HepG2 (cell line): ENCODE results near the gene CHRNB1. TPM values are rescaled to one million over a fixed set of nuclear protein-coding genes. Genes with fewer than 3 reads are reported as not detected.
A peak's percentile ranks its signal among the peaks of the same experiment; 100 is the strongest.

ENCODE experiments used
- ATRX ChIP-seq: sonication (generic); formaldehyde crosslinking; IDR thresholded peaks from 2 replicates; pipeline ENCODE4 v1.4.0; 2020; ENCODE audit warnings: missing genetic modification reagents, borderline replicate concordance
- ELF1 ChIP-seq: sonication (generic); formaldehyde crosslinking; IDR thresholded peaks from 2 replicates; pipeline ENCODE4 v1.4.0; 2020; ENCODE audit warnings: missing genetic modification reagents
- ETV6 ChIP-seq: sonication (generic); formaldehyde crosslinking; conservative IDR thresholded peaks from 2 replicates; pipeline ENCODE4 v1.4.0; 2020; ENCODE audit warnings: missing genetic modification reagents
- KLF11 ChIP-seq: IDR thresholded peaks from 2 replicates; pipeline ENCODE4 v1.6.1; 2016; ENCODE audit warnings: missing compliant biosample characterization
- MTF1 ChIP-seq: sonication (generic); formaldehyde crosslinking; IDR thresholded peaks from 2 replicates; pipeline ENCODE4 v1.5.0; 2020; ENCODE audit warnings: missing genetic modification reagents
- MXI1 ChIP-seq: IDR thresholded peaks from 3 replicates; pipeline ENCODE4 v1.6.1; 2012; ENCODE audit warnings: low read depth, low read length, inconsistent platforms, borderline replicate concordance
- REST ChIP-seq, 2 experiments: IDR thresholded peaks; 2 replicates each; pipeline ENCODE4 v1.6.1; 2011 to 2012; ENCODE audit warnings: low read length in 2 of 2, borderline replicate concordance in 1 of 2, low read depth in 1 of 2, mild to moderate bottlenecking in 1 of 2, moderate library complexity in 1 of 2
- SMAD3 ChIP-seq: sonication (generic); formaldehyde crosslinking; IDR thresholded peaks from 2 replicates; pipeline ENCODE4 v1.4.0; 2020; ENCODE audit warnings: missing genetic modification reagents
- STAT6 ChIP-seq: sonication (generic); formaldehyde crosslinking; IDR thresholded peaks from 2 replicates; pipeline ENCODE4 v1.4.0; 2020; ENCODE audit warnings: missing genetic modification reagents, mild to moderate bottlenecking, borderline replicate concordance
- TCF7 ChIP-seq: sonication (generic); IDR thresholded peaks from 2 replicates; pipeline ENCODE4 v1.6.1; 2016; ENCODE audit warnings: antibody characterized with exemption, low read depth
- TFE3 ChIP-seq: IDR thresholded peaks from 2 replicates; pipeline ENCODE4 v1.6.1; 2016
- ZFP36L1 ChIP-seq: sonication (generic); formaldehyde crosslinking; IDR thresholded peaks from 2 replicates; pipeline ENCODE4 v1.8.0; 2022; ENCODE audit warnings: mild to moderate bottlenecking, missing genetic modification reagents, moderate library complexity
- ZFP62 ChIP-seq: sonication (generic); formaldehyde crosslinking; IDR thresholded peaks from 2 replicates; pipeline ENCODE4 v1.4.0; 2020; ENCODE audit warnings: missing genetic modification reagents
- ZNF354B ChIP-seq: sonication (generic); formaldehyde crosslinking; IDR thresholded peaks from 2 replicates; pipeline ENCODE4 v1.8.0; 2022; ENCODE audit warnings: mild to moderate bottlenecking, missing genetic modification reagents
- ZNF432 ChIP-seq: sonication (generic); formaldehyde crosslinking; IDR thresholded peaks from 2 replicates; pipeline ENCODE4 v1.5.0; 2020; ENCODE audit warnings: missing genetic modification reagents, mild to moderate bottlenecking, borderline replicate concordance
- ZNF460 ChIP-seq: sonication (generic); formaldehyde crosslinking; IDR thresholded peaks from 2 replicates; pipeline ENCODE4 v1.5.1; 2020; ENCODE audit warnings: missing genetic modification reagents, mild to moderate bottlenecking, borderline replicate concordance
- ZNF598 ChIP-seq: sonication (generic); formaldehyde crosslinking; IDR thresholded peaks from 2 replicates; pipeline ENCODE4 v1.5.1; 2020; ENCODE audit warnings: mild to moderate bottlenecking, missing genetic modification reagents, borderline replicate concordance
- ZNF709 ChIP-seq: sonication (generic); formaldehyde crosslinking; IDR thresholded peaks from 2 replicates; pipeline ENCODE4 v1.5.0; 2020; ENCODE audit warnings: mild to moderate bottlenecking, missing genetic modification reagents
- ZNF713 ChIP-seq: sonication (generic); formaldehyde crosslinking; IDR thresholded peaks from 2 replicates; pipeline ENCODE4 v1.4.0; 2020; ENCODE audit warnings: mild to moderate bottlenecking, missing genetic modification reagents
- ZSCAN20 ChIP-seq: sonication (generic); formaldehyde crosslinking; IDR thresholded peaks from 2 replicates; pipeline ENCODE4 v1.4.0; 2020; ENCODE audit warnings: missing genetic modification reagents, mild to moderate bottlenecking, borderline replicate concordance
- ZSCAN31 ChIP-seq: sonication (generic); formaldehyde crosslinking; IDR thresholded peaks from 2 replicates; pipeline ENCODE4 v1.5.0; 2020; ENCODE audit warnings: low read depth, mild to moderate bottlenecking, missing genetic modification reagents
- polyA plus RNA-seq, 8 experiments: library from polyadenylated mRNA; depleted of rRNA in 3 of 8; stranded (reverse) in 7 of 8; unstranded in 1 of 8; fragments of >200 nt; fragmentation: Illumina TruSeq in 4 of 8; extraction: Trizol in 4 of 8; gene quantifications; 2 replicates each; pipeline versions ENCODE4 v1.2.1 to v1.2.3, GENCODE V29; 2011 to 2016; ENCODE audit warnings: low read depth in 4 of 8, missing spikeins in 1 of 8, mixed read lengths in 1 of 8; ENCODE audit not compliant: insufficient read depth in 1 of 8
- total RNA-seq, 5 experiments: library from RNA; depleted of rRNA; stranded (reverse); fragments of >200 nt; fragmentation: Illumina TruSeq; extraction: Trizol; gene quantifications; 2 replicates each; pipeline ENCODE4 v1.2.3, GENCODE V29; 2016; ENCODE audit warnings: low read depth in 1 of 5
- TF ChIP-seq, protein P1 (sequence below): conservative IDR thresholded peaks from 2 replicates; pipeline ENCODE4 v1.6.1; 2018; ENCODE audit warnings: missing genetic modification reagents

Gene CHRNB1
- total and polyA plus RNA-seq, 2 of the 13 experiments (the other 11 are each of a cell fraction or from before 2014, with no cell fraction given), result 5.4 to 33.7 TPM

- TF ChIP-seq STAT6 (CRISPR knock-in tag) (0 out of 2 replicates have a peak, but pooled peaks have one; percentile 21), ZNF354B (CRISPR knock-in tag) (no peak), ZFP62 (CRISPR knock-in tag) (no peak), ATRX (CRISPR knock-in tag) (no peak), ETV6 (CRISPR knock-in tag) (no peak), ZSCAN31 (no peak), ZNF713 (no peak), ZNF598 (CRISPR knock-in tag) (0 out of 2 replicates have a peak, but pooled peaks have one; percentile 11), ZNF460 (CRISPR knock-in tag) (no peak), TCF7 (no peak), ELF1 (CRISPR knock-in tag) (no peak), MTF1 (CRISPR knock-in tag) (no peak), ZNF709 (no peak), MXI1 (peak; percentile 9; the same call in 1 of the 3 replicates), TFE3 (CRISPR knock-in tag) (no peak), SMAD3 (CRISPR knock-in tag) (no peak), ZSCAN20 (CRISPR knock-in tag) (no peak), ZFP36L1 (CRISPR knock-in tag) (no peak), ZNF432 (CRISPR knock-in tag) (no peak), REST (IDR thresholded peaks at IDR 0.05; ENCODE audit: borderline replicate concordance in 1 of 2, low read depth in 1 of 2, low read length in 2 of 2) (no peak), KLF11 (CRISPR knock-in tag) (no peak)
- TF ChIP-seq, protein P1, sequence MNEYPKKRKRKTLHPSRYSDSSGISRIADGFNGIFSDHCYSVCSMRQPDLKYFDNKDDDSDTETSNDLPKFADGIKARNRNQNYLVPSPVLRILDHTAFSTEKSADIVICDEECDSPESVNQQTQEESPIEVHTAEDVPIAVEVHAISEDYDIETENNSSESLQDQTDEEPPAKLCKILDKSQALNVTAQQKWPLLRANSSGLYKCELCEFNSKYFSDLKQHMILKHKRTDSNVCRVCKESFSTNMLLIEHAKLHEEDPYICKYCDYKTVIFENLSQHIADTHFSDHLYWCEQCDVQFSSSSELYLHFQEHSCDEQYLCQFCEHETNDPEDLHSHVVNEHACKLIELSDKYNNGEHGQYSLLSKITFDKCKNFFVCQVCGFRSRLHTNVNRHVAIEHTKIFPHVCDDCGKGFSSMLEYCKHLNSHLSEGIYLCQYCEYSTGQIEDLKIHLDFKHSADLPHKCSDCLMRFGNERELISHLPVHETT, result no peak
These were observed 733 bp downstream of the CHRNB1 start (continued) for GRCh38 chr17:7445619-7445968.
